GM12891 (cell line): ENCODE data around the gene VPS13D.

ENCODE experiments used
- PAX5 ChIP-seq: IDR thresholded peaks from 2 replicates; pipeline ENCODE4 v1.6.1; 2011; ENCODE audit warnings: low read length, moderate library complexity, mild to moderate bottlenecking; ENCODE audit not compliant: insufficient read depth, severe bottlenecking
- POLR2A ChIP-seq: IDR thresholded peaks from 2 replicates; pipeline ENCODE4 v1.6.1; 2011; ENCODE audit warnings: low read depth, low read length, control low read depth
- POLR2AphosphoS5 ChIP-seq: IDR thresholded peaks from 2 replicates; pipeline ENCODE4 v1.6.1; 2011; ENCODE audit warnings: low read depth, low read length, control low read depth
- SPI1 ChIP-seq: IDR thresholded peaks from 2 replicates; pipeline ENCODE4 v1.6.1; 2011; ENCODE audit warnings: low read depth, low read length, control low read depth
- TAF1 ChIP-seq: IDR thresholded peaks from 2 replicates; pipeline ENCODE4 v1.6.1; 2011; ENCODE audit warnings: low read depth, low read length, control low read depth

GRCh38 chr1:12507631-12508030 lies 277.8 kb downstream of the VPS13D start:
- TF ChIP-seq SPI1 (no peak), POLR2A (no peak), TAF1 (no peak), POLR2AphosphoS5 (no peak), PAX5 (no peak)
